K562 (cell line): Measurements from ENCODE around the gene NCR1. TPM values are rescaled to one million over a fixed set of nuclear protein-coding genes. Genes with fewer than 3 reads are reported as not detected.
A peak's percentile ranks its signal among the peaks of the same experiment; 100 is the strongest.

Source experiments
- ATAC-seq: fragments of 200-7000 bp; cut with Tn5 transposase; 3 replicates; pipeline ENCODE4 v1.9.1; 2020; ENCODE audit warnings: moderate library complexity
- BruUV-seq: library from RNA; stranded (reverse); fragments of 400-500 nt; replicated peaks from 2 replicates; lab custom pipeline; 2021; lab: Mats Ljungman, UMichigan
- CTCF ChIA-PET: fragments of 300-600 bp; formaldehyde crosslinking; extraction: SDS; loops from one replicate; lab custom pipeline; 2021; ENCODE audit warnings: low intra/inter-chr PET ratio; lab: Yijun Ruan, JAX
- POLR2A ChIA-PET: fragments of 300-600, 350-650 bp; sonication (Branson Sonifier 250); formaldehyde crosslinking; extraction: SDS; loops from one replicate; lab custom pipeline; 2021; ENCODE audit warnings: antibody characterized with exemption, inconsistent platforms; lab: Yijun Ruan, JAX
- DNase-seq, 4 experiments: peaks; one replicate each; pipeline versions ENCODE4 v3.0.0 to v3.0.0-alpha.2; 2011 to 2018; ENCODE audit warnings: low spot score in 3 of 4, mixed read lengths in 3 of 4; ENCODE audit errors: extremely low read depth in 1 of 4
- FAIRE-seq: peaks from 2 replicates; lab custom pipeline; 2011; peaks lifted over from hg19 to GRCh38; lab: Jason Lieb, UNC
- H2AFZ ChIP-seq: 2 replicates; pipeline ENCODE4 v1.6.0; 2011; ENCODE audit warnings: low read depth, low read length, control low read depth, inconsistent platforms
- H3K27ac ChIP-seq: fragments of 200-600 bp; 3 replicates; pipeline ENCODE4 v1.8.0; 2011; ENCODE audit warnings: low read depth, mild to moderate bottlenecking, control low read depth, inconsistent platforms, low read length, moderate library complexity, mixed read lengths; ENCODE audit errors: extremely low read depth
- H3K27me3 ChIP-seq, 2 experiments: fragments of 300-600 bp in 1 of 2; 2 replicates in 1 of 2; 3 replicates in 1 of 2; pipeline versions ENCODE4 v1.6.0 to v1.8.0; 2011; ENCODE audit warnings: inconsistent platforms in 2 of 2, low read length in 2 of 2, mild to moderate bottlenecking in 1 of 2, mixed read lengths in 1 of 2, moderate library complexity in 1 of 2; ENCODE audit not compliant: control insufficient read depth in 2 of 2, insufficient read depth in 2 of 2
- H3K36me3 ChIP-seq: fragments of 300-600 bp; 3 replicates; pipeline ENCODE4 v1.8.0; 2011; ENCODE audit warnings: mild to moderate bottlenecking, low read length, inconsistent platforms; ENCODE audit not compliant: control insufficient read depth, insufficient read depth
- H3K4me1 ChIP-seq, 2 experiments: fragments of 200-600 bp in 1 of 2; replicated peaks in 1 of 2; 2 replicates in 1 of 2; 3 replicates in 1 of 2; pipeline versions ENCODE4 v1.5.1 to v1.8.0; 2011; ENCODE audit warnings: inconsistent platforms in 2 of 2, low read length in 2 of 2, mild to moderate bottlenecking in 1 of 2, mixed read lengths in 1 of 2, moderate library complexity in 1 of 2; ENCODE audit not compliant: control insufficient read depth in 2 of 2, insufficient read depth in 2 of 2
- H3K4me2 ChIP-seq: 2 replicates; pipeline ENCODE4 v1.6.1; 2011; ENCODE audit warnings: low read length, control low read depth, inconsistent platforms, mixed read lengths; ENCODE audit not compliant: insufficient read depth
- H3K4me3 ChIP-seq: fragments of 200-600 bp; sonication (generic), shearing (Covaris generic); 2 replicates; pipeline ENCODE4 v1.5.1; 2016; ENCODE audit warnings: control low read depth, inconsistent platforms
- H3K79me2 ChIP-seq: fragments of 200-600 bp; 3 replicates; pipeline ENCODE4 v1.8.0; 2011; ENCODE audit warnings: low read length, inconsistent platforms; ENCODE audit not compliant: control insufficient read depth, insufficient read depth
- H3K9ac ChIP-seq, 2 experiments: 2 replicates each; pipeline versions ENCODE4 v1.6.0 to v1.6.1; 2011; ENCODE audit warnings: low read depth in 2 of 2, low read length in 2 of 2, control low read depth in 1 of 2, inconsistent platforms in 1 of 2, mild to moderate bottlenecking in 1 of 2, mixed read lengths in 1 of 2; ENCODE audit not compliant: insufficient read depth in 1 of 2
- H3K9me1 ChIP-seq: one replicate; pipeline ENCODE4 v1.6.0; 2011; ENCODE audit warnings: inconsistent platforms, mild to moderate bottlenecking, low read length, moderate library complexity; ENCODE audit not compliant: control insufficient read depth, insufficient read depth
- H3K9me3 ChIP-seq: replicated peaks from 2 replicates; pipeline ENCODE4 v1.5.1; 2011; ENCODE audit warnings: low read depth, low read length, inconsistent platforms; ENCODE audit not compliant: control insufficient read depth, insufficient read depth
- H4K20me1 ChIP-seq: replicated peaks from 2 replicates; pipeline ENCODE4 v1.6.1; 2011; ENCODE audit warnings: low read length, inconsistent platforms, mixed read lengths; ENCODE audit not compliant: control insufficient read depth, insufficient read depth
- CBX5 ChIP-seq: IDR thresholded peaks from 2 replicates; pipeline ENCODE4 v1.6.1; 2014; ENCODE audit warnings: low read depth, borderline replicate concordance
- GATA2 ChIP-seq: sonication (generic); formaldehyde crosslinking; IDR thresholded peaks from 2 replicates; pipeline ENCODE4 v1.4.0; 2020; ENCODE audit warnings: mild to moderate bottlenecking, missing genetic modification reagents
- ZNF778 ChIP-seq: fragments of 450-650 bp; formaldehyde crosslinking; IDR thresholded peaks from 2 replicates; pipeline ENCODE4 v1.4.0; 2020; ENCODE audit warnings: mild to moderate bottlenecking, moderate library complexity
- WGBS: fragments of 100-300 bp; shearing (Covaris generic); methylation state at CpG from one replicate; pipeline ENCODE4 v1.1.6; 2016; ENCODE audit warnings: low coverage, mixed read lengths; ENCODE audit not compliant: insufficient coverage; ENCODE audit errors: missing lambda C conversion rate; 5-methylcytosine and 5-hydroxymethylcytosine counted together
- in situ Hi-C: fragments of 300-500 bp; cut with MboI; formaldehyde crosslinking; loops from 4 replicates; pipeline ENCODE4 v1.15.0; 2018; ENCODE audit warnings: inconsistent platforms, mixed read lengths
- intact Hi-C: fragments of 100-400 bp; cut with micrococcal nuclease; formaldehyde crosslinking; loops from 2 replicates; pipeline ENCODE4 v1.14.2; 2022
- polyA plus RNA-seq, 8 experiments: library from polyadenylated mRNA; depleted of rRNA in 4 of 8; stranded (reverse) in 5 of 8; unstranded in 3 of 8; fragments of >200 nt; fragmentation: Nextera tagmentation in 2 of 8; fragmentation: Illumina TruSeq in 1 of 8; extraction: Ambion mirVana in 2 of 8; extraction: Trizol in 1 of 8; gene quantifications; 2 replicates each; pipeline versions ENCODE4 v1.2.1 to v1.2.3, GENCODE V29; 2011 to 2014; ENCODE audit warnings: inconsistent platforms in 1 of 8, missing spikeins in 1 of 8
- total RNA-seq, 7 experiments: library from RNA; depleted of rRNA in 6 of 7; stranded (reverse); fragments of >200 nt in 6 of 7; fragmentation: Illumina TruSeq in 2 of 7; extraction: Trizol in 2 of 7; gene quantifications; 2 replicates each; pipeline versions ENCODE4 v1.2.1 to v1.2.3, GENCODE V29; 2011 to 2021; ENCODE audit warnings: low replicate concordance in 1 of 7
- TF ChIP-seq, protein P1 (sequence below): fragments of 450-650 bp; IDR thresholded peaks from 2 replicates; pipeline ENCODE4 v1.6.1; 2018; ENCODE audit not compliant: partially characterized antibody
- TF ChIP-seq, protein P2 (sequence below), 2 experiments: fragments of 450-650 bp; conservative IDR thresholded peaks; 2 replicates each; pipeline ENCODE4 v1.6.1; 2017; ENCODE audit warnings: mild to moderate bottlenecking in 2 of 2, moderate library complexity in 2 of 2

Gene NCR1
- total and polyA plus RNA-seq, 9 of the 15 experiments (the other 6 are each of a cell fraction or from before 2014, with no cell fraction given): 0.25 to 3.1 (median 1.2) TPM

DNA sequence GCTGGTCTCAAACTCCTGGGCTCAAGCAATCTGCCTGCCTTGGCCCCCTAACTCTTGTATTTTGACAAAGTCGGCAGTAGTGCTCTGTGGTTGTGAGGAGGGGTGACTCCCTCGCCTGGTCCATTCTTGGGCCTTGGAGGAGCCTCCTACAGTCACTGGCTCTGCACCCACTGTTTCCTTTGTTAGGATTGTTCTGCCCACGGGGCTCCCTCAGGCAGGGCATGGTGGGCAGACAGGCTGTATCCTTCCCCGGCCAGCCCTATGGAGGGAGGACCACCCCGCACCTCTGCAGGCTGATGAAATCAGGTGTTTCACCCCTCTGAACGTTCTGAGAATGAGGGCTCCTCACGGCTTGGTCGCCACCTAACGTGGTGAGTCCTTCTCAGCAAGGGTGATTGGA is 22.7 kb upstream of the NCR1 start:
- Histone ChIP-seq H4K20me1 (no peaks in the 10 kb centered on the region), H3K4me1 (peaks cover 0 to 15% of the 10 kb centered on the region in 2 experiments; a peak in 3 of 5 replicates)
- no peak for DNase-seq
- TF ChIP-seq CBX5 (no peak), ZNF778 (CRISPR knock-in tag) (no peak), GATA2 (CRISPR knock-in tag) (no peak)
- TF ChIP-seq, protein P1, sequence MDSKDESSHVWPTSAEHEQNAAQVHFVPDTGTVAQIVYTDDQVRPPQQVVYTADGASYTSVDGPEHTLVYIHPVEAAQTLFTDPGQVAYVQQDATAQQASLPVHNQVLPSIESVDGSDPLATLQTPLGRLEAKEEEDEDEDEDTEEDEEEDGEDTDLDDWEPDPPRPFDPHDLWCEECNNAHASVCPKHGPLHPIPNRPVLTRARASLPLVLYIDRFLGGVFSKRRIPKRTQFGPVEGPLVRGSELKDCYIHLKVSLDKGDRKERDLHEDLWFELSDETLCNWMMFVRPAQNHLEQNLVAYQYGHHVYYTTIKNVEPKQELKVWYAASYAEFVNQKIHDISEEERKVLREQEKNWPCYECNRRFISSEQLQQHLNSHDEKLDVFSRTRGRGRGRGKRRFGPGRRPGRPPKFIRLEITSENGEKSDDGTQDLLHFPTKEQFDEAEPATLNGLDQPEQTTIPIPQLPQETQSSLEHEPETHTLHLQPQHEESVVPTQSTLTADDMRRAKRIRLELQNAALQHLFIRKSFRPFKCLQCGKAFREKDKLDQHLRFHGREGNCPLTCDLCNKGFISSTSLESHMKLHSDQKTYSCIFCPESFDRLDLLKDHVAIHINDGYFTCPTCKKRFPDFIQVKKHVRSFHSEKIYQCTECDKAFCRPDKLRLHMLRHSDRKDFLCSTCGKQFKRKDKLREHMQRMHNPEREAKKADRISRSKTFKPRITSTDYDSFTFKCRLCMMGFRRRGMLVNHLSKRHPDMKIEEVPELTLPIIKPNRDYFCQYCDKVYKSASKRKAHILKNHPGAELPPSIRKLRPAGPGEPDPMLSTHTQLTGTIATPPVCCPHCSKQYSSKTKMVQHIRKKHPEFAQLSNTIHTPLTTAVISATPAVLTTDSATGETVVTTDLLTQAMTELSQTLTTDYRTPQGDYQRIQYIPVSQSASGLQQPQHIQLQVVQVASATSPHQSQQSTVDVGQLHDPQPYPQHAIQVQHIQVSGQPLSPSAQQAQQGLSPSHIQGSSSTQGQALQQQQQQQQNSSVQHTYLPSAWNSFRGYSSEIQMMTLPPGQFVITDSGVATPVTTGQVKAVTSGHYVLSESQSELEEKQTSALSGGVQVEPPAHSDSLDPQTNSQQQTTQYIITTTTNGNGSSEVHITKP: peak; percentile 92
- TF ChIP-seq, protein P2, sequence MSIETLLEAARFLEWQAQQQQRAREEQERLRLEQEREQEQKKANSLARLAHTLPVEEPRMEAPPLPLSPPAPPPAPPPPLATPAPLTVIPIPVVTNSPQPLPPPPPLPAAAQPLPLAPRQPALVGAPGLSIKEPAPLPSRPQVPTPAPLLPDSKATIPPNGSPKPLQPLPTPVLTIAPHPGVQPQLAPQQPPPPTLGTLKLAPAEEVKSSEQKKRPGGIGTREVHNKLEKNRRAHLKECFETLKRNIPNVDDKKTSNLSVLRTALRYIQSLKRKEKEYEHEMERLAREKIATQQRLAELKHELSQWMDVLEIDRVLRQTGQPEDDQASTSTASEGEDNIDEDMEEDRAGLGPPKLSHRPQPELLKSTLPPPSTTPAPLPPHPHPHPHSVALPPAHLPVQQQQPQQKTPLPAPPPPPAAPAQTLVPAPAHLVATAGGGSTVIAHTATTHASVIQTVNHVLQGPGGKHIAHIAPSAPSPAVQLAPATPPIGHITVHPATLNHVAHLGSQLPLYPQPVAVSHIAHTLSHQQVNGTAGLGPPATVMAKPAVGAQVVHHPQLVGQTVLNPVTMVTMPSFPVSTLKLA (conservative IDR thresholded peaks at IDR 0.05): no peak
- TF ChIP-seq, all 486 proteins: peak for 1
- no peak overlapping the region for H3K27ac ChIP-seq
- H3K36me3 ChIP-seq: no peaks in the 10 kb centered on the region
- in situ Hi-C loops (loop anchor here (5.0 kb wide), 1 partner anchor 39 kb away; no protein-coding TSS in a partner anchor), intact Hi-C loops (loop anchor here (10.0 kb wide), 2 partner anchors 162 to 208 kb away; no protein-coding TSS in a partner anchor)
- no TSS peak for BruUV-seq
- H3K9me3 ChIP-seq: no peaks in the 10 kb centered on the region
- ChIA-PET CTCF (interaction anchor here (0.6 to 1.7 kb wide), 3 partner anchors 37 to 380 kb away, joined by 3 to 5 read pairs (median 3); no protein-coding TSS in a partner anchor), POLR2A (interaction anchor here (0.6 kb wide), 1 partner anchor 506 kb away, joined by 3 read pairs; no protein-coding TSS in a partner anchor)
- H3K9ac ChIP-seq: no peak overlapping the region
- 45% methylated on average over 9 of the region's 9 CpGs for WGBS
- FAIRE-seq: no peak
- H3K27me3 ChIP-seq: peaks cover 5 to 15% of the 10 kb centered on the region in 2 experiments
- no peak overlapping the region for H3K4me2 ChIP-seq
- no peak overlapping the region for H3K4me3 ChIP-seq
- peak overlapping the region; percentile 62; the same call in 1 of the 2 replicates for H2AFZ ChIP-seq
- no peaks in the 10 kb centered on the region for H3K79me2 ChIP-seq
- H3K9me1 ChIP-seq: no peaks in the 10 kb centered on the region
- no peak for ATAC-seq
